Ecto neural progenitor cell (in vitro differentiated cells): Measurements from ENCODE around the gene POLR3GL.
A peak's percentile ranks its signal among the peaks of the same experiment; 100 is the strongest.

Experiments used
- DNase-seq: peaks from one replicate; pipeline ENCODE4 v3.0.0-alpha.2; 2018; ENCODE audit warnings: low spot score

POLR3GL gene

GRCh38 chr1:145992958-145993617 is 28.6 kb downstream of the POLR3GL start:
- no peak for DNase-seq

GRCh38 chr1:145993618-145994390 is 29.3 kb downstream of the POLR3GL start:
- no peak for DNase-seq

GRCh38 chr1:145994391-145995120 is 30.1 kb downstream of the POLR3GL start:
- no peak for DNase-seq

GRCh38 chr1:145995148-145995881 is 30.8 kb downstream of the POLR3GL start:
- DNase-seq = no peak

GRCh38 chr1:145995964-145996432 is 31.5 kb downstream of the POLR3GL start:
- no peak for DNase-seq

- DNase-seq = peak; percentile 97
Measured at GRCh38 chr1:145996433-145997015, 32.0 kb downstream of the POLR3GL start, which contains the start of gene TXNIP. TXNIP (minus strand) TSS chr1:145996579; CDS start chr1:145996266, 313 bp downstream.

- no peak for DNase-seq
Measured at GRCh38 chr1:145997016-145997717, 32.7 kb downstream of the POLR3GL start.

- no peak for DNase-seq
Measured at GRCh38 chr1:145997718-145998023, 33.2 kb downstream of the POLR3GL start.

GRCh38 chr1:145999321-146000024 is 35.0 kb downstream of the POLR3GL start:
- DNase-seq = no peak

GRCh38 chr1:146001709-146002108 is 37.2 kb downstream of the POLR3GL start:
- DNase-seq = no peak

GRCh38 chr1:146007489-146008133 is 43.1 kb downstream of the POLR3GL start:
- no peak for DNase-seq

GRCh38 chr1:146010126-146010738 is 45.7 kb downstream of the POLR3GL start:
- no peak for DNase-seq

- DNase-seq = no peak
Measured at GRCh38 chr1:146012703-146013558, 48.4 kb downstream of the POLR3GL start.

- DNase-seq = no peak
Measured at GRCh38 chr1:146013559-146013922, 49.1 kb downstream of the POLR3GL start.

GRCh38 chr1:146016891-146017290 is 52.4 kb downstream of the POLR3GL start:
- DNase-seq = no peak

- peak; percentile 61 for DNase-seq
Measured at GRCh38 chr1:146019231-146020057, 55.0 kb downstream of the POLR3GL start.
